HG03135 (cell line): ENCODE results near the gene KMT2C.

Experiments
- ATAC-seq: cut with Tn5 transposase; IDR thresholded peaks from one replicate; pipeline ENCODE4 v1.9.1; 2021; ENCODE audit warnings: mild to moderate bottlenecking, moderate library complexity; ENCODE audit not compliant: unreplicated experiment

KMT2C gene

GRCh38 chr7:152120776-152121175 lies 315.0 kb downstream of the KMT2C start:
- no peak for ATAC-seq

GRCh38 chr7:152120210-152120609 lies 315.6 kb downstream of the KMT2C start:
- no peak for ATAC-seq

DNA sequence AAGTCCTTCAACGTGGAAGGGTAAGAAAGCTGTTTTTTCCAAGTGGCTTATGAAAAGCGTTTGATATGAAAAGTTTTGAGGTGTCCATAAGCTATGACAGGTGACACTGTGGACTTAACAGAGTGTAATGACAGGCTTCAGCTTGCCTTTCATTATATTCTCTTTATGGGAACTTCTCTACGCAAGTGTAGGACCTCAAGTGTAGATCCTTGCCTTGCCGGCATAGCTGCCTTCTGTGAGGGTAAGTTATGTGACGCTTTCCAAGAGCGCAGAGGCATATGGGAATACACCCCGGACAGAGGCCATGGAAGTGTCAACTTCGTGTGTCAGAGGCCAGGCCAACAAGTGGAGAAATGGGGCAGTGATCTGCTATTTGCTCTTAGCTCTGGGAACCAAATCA lies 318.4 kb downstream of the KMT2C start:
- ATAC-seq = no peak

GRCh38 chr7:152115021-152115718 lies 320.6 kb downstream of the KMT2C start:
- ATAC-seq = no peak

DNA sequence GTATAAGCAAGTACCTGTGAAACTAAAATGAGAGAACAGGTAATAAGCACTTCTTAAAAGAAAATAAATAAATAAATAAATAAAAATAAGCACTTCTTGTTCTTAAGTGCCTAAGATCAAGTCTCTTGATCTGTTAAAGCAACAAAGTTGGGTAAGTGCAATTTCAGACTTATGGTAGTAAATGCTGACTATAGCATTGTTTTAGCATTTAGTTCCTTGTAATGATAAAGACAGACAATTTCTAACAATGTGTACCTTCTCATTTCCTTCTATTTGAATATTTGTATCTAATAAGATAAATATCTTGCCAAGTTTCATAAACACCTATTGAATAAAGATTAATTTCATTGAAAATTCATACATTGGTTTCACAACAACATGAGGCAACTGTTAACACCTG lies 323.0 kb downstream of the KMT2C start:
- ATAC-seq = no peak

DNA sequence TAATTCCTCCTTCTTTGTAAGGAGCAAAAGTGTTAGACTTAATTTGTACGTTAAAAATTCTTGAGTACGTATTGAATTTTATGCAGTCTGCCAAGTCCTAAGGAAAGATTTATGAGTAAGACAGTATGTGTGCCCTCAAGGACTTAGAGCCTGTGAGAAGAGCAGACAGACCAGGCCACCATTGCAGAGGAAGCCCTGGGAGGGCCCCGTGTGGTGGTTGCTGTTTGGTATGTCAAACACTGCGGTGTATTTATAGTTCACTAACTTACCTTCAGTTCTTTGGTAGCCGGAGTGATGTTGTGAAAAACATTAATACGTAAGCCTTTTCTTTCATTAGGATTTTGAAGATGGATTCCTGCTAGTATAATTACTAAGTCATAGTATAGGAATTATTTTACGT lies 327.4 kb downstream of the KMT2C start:
- no peak for ATAC-seq

GRCh38 chr7:152107945-152108344 lies 327.9 kb downstream of the KMT2C start:
- ATAC-seq = no peak

GRCh38 chr7:152106990-152107389 lies 328.8 kb downstream of the KMT2C start:
- no peak for ATAC-seq

DNA sequence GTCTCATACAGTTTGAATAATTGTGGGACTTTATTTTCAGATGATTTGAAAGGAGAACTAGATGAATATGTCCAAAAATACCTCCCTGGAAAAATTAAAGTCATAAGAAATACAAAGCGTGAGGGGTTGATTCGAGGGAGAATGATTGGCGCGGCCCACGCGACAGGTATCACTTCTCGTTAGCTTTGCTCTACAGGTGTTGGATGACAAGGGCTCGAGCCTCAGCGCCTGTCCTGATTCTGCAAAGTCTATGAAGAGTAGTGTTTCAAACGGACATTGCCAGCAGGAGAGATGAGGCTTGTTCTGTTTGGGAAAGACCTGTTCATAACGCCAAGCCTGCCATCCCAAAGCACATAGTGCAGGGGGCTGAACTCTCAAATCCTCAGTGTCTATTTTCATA lies 330.6 kb downstream of the KMT2C start:
- no peak for ATAC-seq

GRCh38 chr7:152103691-152104090 lies 332.1 kb downstream of the KMT2C start:
- ATAC-seq = no peak

DNA sequence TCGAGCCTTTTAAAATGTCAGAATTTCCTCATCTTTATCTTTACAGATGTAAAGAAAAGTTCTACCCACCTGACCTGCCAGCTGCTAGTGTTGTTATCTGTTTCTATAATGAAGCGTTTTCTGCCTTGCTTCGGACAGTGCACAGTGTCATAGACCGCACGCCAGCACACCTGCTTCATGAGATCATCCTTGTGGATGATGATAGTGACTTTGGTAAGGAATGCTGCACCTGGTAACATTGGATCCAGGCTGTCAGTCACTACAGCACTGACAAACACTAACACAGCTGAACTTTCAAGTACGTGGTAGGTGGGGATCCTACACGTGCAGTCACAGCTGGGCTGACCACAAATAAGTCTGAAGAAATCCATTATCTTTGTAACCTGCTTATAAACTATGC lies 332.7 kb downstream of the KMT2C start:
- no peak for ATAC-seq

- no peak for ATAC-seq
Observed at GRCh38 chr7:152097330-152097729, 338.5 kb downstream of the KMT2C start.

DNA sequence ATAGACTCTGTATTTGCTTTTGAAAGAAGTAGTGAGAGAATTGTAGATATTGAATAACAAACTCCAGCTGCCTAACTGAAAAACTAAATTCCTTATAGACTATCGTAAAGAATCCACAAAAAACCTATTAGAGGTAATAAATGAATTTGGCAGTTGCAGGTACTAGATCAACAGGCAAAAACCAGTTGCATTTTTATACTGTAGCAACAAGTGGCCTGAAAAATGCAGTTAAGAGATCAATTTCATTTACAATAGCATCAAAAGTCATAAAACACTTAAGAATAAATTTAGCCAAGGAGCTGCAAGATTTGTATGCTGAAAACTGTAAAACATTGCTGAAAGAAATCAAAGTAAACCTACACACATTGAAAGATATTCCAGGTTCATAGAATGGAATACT lies 340.0 kb downstream of the KMT2C start:
- ATAC-seq = no peak

GRCh38 chr7:152093717-152094116 lies 342.1 kb downstream of the KMT2C start:
- ATAC-seq = no peak

GRCh38 chr7:152090747-152091146 lies 345.1 kb downstream of the KMT2C start:
- no peak for ATAC-seq

GRCh38 chr7:152089183-152089582 lies 346.6 kb downstream of the KMT2C start:
- no peak for ATAC-seq

- no peak for ATAC-seq
Observed at GRCh38 chr7:152086513-152086912, 349.3 kb downstream of the KMT2C start.

DNA sequence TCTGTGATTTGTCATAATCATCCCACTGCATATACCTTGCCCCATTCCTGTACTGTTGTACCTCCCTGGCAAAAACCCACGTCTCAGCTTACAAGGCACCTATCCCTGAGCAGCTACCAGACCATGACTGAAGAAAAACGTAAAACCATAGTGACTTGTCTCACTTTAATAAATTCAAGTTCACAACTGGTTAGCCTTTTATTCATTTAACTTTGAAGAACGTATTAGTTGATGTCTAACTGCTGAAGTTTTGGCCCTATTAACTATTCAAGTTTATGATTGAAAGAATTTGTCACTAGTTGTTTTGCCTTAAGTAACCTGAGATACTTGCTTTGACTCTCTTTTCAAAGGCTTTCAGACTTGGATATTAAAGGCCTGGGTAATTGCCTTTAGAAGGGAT lies 350.7 kb downstream of the KMT2C start:
- ATAC-seq = no peak
